ENCODE data around the gene ATRIP. TPM values are rescaled to one million over a fixed set of nuclear protein-coding genes. Genes with fewer than 3 reads are reported as not detected.

Gene ATRIP
- total and polyA plus RNA-seq, 2 of the 8 experiments (the other 6 are each of a cell fraction or from before 2014, with no cell fraction given) = 18.5 to 20.2 TPM

DNA sequence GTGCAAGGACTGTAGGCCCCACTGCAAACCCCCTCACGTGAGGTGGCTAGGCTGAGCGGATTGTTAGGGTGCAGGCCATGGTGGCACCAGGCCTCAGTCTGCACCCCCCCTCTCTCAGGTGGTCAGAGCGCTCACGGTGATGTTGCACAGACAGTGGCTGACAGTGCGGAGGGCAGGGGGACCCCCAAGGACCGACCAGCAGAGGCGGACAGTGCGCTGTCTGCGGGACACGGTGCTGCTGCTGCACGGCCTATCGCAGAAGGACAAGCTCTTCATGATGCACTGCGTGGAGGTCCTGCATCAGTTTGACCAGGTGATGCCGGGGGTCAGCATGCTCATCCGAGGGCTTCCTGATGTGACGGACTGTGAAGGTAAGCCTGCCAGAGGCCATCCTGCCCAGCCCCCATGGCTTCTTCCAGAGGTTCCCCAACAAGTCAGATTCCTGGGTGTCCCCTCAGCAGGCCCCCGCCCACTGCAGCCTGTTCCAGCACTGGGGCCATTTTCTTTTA lies 18.2 kb downstream of the ATRIP start (continued):
- TF ChIP-seq GTF2F1 (IDR thresholded peaks at IDR 0.05; ENCODE audit: borderline replicate concordance, low read depth, low read length) (no peak), BACH1 (IDR thresholded peaks at IDR 0.05; ENCODE audit: low read length) (no peak), TAF1 (IDR thresholded peaks at IDR 0.05; ENCODE audit: low read depth, low read length) (no peak)

All from H1 (cell line).